SK-MEL-5 (cell line): ENCODE measurements around the gene LRMDA. TPM values are rescaled to one million over a fixed set of nuclear protein-coding genes. Genes with fewer than 3 reads are reported as not detected.

Experiments used
- DNase-seq: peaks from one replicate; pipeline ENCODE4 v3.0.0-alpha.2; 2016; ENCODE audit warnings: low read depth, low spot score
- in situ Hi-C: cut with HindIII; loops from 2 replicates; pipeline ENCODE4 v1.10.0; 2016; ENCODE audit warnings: low sequenced_read_pairs, high pct_unique_total_duplicates, low pct_unique_long_range_greater_than_20kb
- total RNA-seq: library from RNA; depleted of rRNA; stranded (reverse); fragments of >200 nt; shearing (Covaris generic); gene quantifications from 2 replicates; pipeline ENCODE4 v1.2.3, GENCODE V29; 2014

The LRMDA gene
- total RNA-seq, 1 experiment from 2014 or later: 25.2 TPM

- DNase-seq: peak; percentile 62
Measured at GRCh38 chr10:75408911-75409885, 22.2 kb upstream of the LRMDA start.

GRCh38 chr10:75410132-75411005, 21.1 kb upstream of the LRMDA start:
- no peak for DNase-seq
- in situ Hi-C loops: no loop called here

More at GRCh38 chr10:75408911-75409885, 22.2 kb upstream of the LRMDA start:
- in situ Hi-C loops: no loop called here

GRCh38 chr10:75414527-75414926, 16.9 kb upstream of the LRMDA start:
- DNase-seq: no peak
- in situ Hi-C loops: no loop called here

- no peak for DNase-seq
- in situ Hi-C loops: no loop called here
Measured at GRCh38 chr10:75417522-75417927, 13.9 kb upstream of the LRMDA start.

GRCh38 chr10:75418293-75418692, 13.1 kb upstream of the LRMDA start:
- no peak for DNase-seq
- in situ Hi-C loops: no loop called here

GRCh38 chr10:75418712-75419111, 12.7 kb upstream of the LRMDA start:
- in situ Hi-C loops: no loop called here
- no peak for DNase-seq

- in situ Hi-C loops: no loop called here
- no peak for DNase-seq
Measured at GRCh38 chr10:75422913-75423312, 8.5 kb upstream of the LRMDA start.

GRCh38 chr10:75424571-75424970, 6.9 kb upstream of the LRMDA start:
- DNase-seq: peak; percentile 24
- in situ Hi-C loops: no loop called here

GRCh38 chr10:75425291-75426079, 5.9 kb upstream of the LRMDA start:
- no peak for DNase-seq
- in situ Hi-C loops: no loop called here

GRCh38 chr10:75426880-75427279, 4.5 kb upstream of the LRMDA start:
- DNase-seq: no peak
- in situ Hi-C loops: no loop called here

GRCh38 chr10:75427951-75428350, 3.5 kb upstream of the LRMDA start:
- no peak for DNase-seq
- in situ Hi-C loops: no loop called here

GRCh38 chr10:75428434-75429158, 2.8 kb upstream of the LRMDA start:
- in situ Hi-C loops: no loop called here
- DNase-seq: no peak

- DNase-seq: no peak
Measured at GRCh38 chr10:75429159-75429827, 2.1 kb upstream of the LRMDA start.

GRCh38 chr10:75430000-75430763, 1.2 kb upstream of the LRMDA start:
- no peak for DNase-seq
- in situ Hi-C loops: no loop called here

More at GRCh38 chr10:75429159-75429827, 2.1 kb upstream of the LRMDA start:
- in situ Hi-C loops: no loop called here

- DNase-seq: no peak
- in situ Hi-C loops: no loop called here
Measured at GRCh38 chr10:75432176-75432575, 752 bp downstream of the LRMDA start.

- in situ Hi-C loops: no loop called here
- DNase-seq: no peak
Measured at GRCh38 chr10:75432763-75433162, 1.3 kb downstream of the LRMDA start.
